Kidney (tissue), 14 donors: Measurements from ENCODE around the gene FCN2. TPM values are rescaled to one million over a fixed set of nuclear protein-coding genes. Genes with fewer than 3 reads are reported as not detected.

Experiments used
- DNase-seq, 5 donors: peaks; one replicate each; pipeline ENCODE4 v3.0.0-alpha.2; 2013 to 2020
- FAIRE-seq: peaks from 2 replicates; lab custom pipeline; 2012; peaks lifted over from hg19 to GRCh38; lab: Jason Lieb, UNC
- H3K27ac ChIP-seq, 2 donors: one replicate each; pipeline ENCODE4 v1.7.0; 2013; ENCODE audit warnings: low read depth in 2 of 2, low read length in 2 of 2, inconsistent platforms in 1 of 2
- H3K27me3 ChIP-seq: one replicate; pipeline ENCODE4 v1.7.1; 2013; ENCODE audit warnings: low read length, inconsistent platforms; ENCODE audit not compliant: control insufficient read depth, insufficient read depth
- H3K36me3 ChIP-seq, 3 donors: one replicate each; pipeline versions ENCODE4 v1.7.0 to v1.7.1; 2013; ENCODE audit warnings: low read length in 3 of 3, control low read depth in 1 of 3, inconsistent platforms in 1 of 3; ENCODE audit not compliant: insufficient read depth in 3 of 3, control insufficient read depth in 2 of 3
- H3K4me1 ChIP-seq, 3 donors: one replicate each; pipeline versions ENCODE4 v1.7.0 to v1.7.1; 2013; ENCODE audit warnings: low read length in 3 of 3, inconsistent platforms in 1 of 3, low read depth in 1 of 3; ENCODE audit not compliant: control insufficient read depth in 2 of 3, insufficient read depth in 2 of 3
- H3K4me3 ChIP-seq, 3 donors: one replicate each; pipeline versions ENCODE4 v1.7.0 to v1.8.1; 2013; ENCODE audit warnings: low read length in 3 of 3, control low read depth in 1 of 3, inconsistent platforms in 1 of 3
- H3K9ac ChIP-seq, 3 donors: one replicate each; pipeline versions ENCODE4 v1.7.0 to v1.7.1; 2013; ENCODE audit warnings: low read length in 3 of 3, control low read depth in 1 of 3, inconsistent platforms in 1 of 3
- H3K9me3 ChIP-seq, 3 donors: one replicate each; pipeline versions ENCODE4 v1.7.0 to v1.7.1; 2013; ENCODE audit warnings: low read length in 3 of 3, control low read depth in 1 of 3, inconsistent platforms in 1 of 3; ENCODE audit not compliant: control insufficient read depth in 2 of 3, insufficient read depth in 1 of 3
- intact Hi-C: fragments of 100-400 bp; cut with DNase I; formaldehyde crosslinking; loops from one replicate; pipeline ENCODE4 v1.11.1; 2022
- microRNA-seq: library from miRNA; unstranded; fragments of <30 nt; microRNA quantifications from one replicate; pipeline ENCODE4 v1.2.0, GENCODE V29; 2020
- polyA plus RNA-seq: library from polyadenylated mRNA; stranded (reverse); fragments of 350-450 nt; fragmentation: Illumina TruSeq; extraction: RNeasy Lipid Tissue Mini Kit (QIAGEN cat#74804); gene quantifications from one replicate; pipeline ENCODE4 v1.2.3, GENCODE V29; 2014; ENCODE audit warnings: low read depth, low replicate concordance; ENCODE audit not compliant: insufficient read depth
- total RNA-seq: library from RNA; stranded (reverse); fragmentation: NEBNext Ultra II Directional; extraction: Animal tissue kit (Norgen Biotek cat#: 25700); gene quantifications from one replicate; pipeline ENCODE4 v1.2.1, GENCODE V29; 2021
- TF ChIP-seq, protein P1 (sequence below): IDR thresholded peaks from 3 replicates; pipeline ENCODE4 v1.5.1; 2012; ENCODE audit warnings: mild to moderate bottlenecking, moderate library complexity, borderline replicate concordance; ENCODE audit not compliant: insufficient read depth; ENCODE audit errors: extremely low read depth
- donor health status: control.
- donor health status: control.
- donor health status: control.
- donor health status: control.
- donor health status: control.
- donor health status: DM: yes; HTN: yes; CAD: no.
- donor health status: Normal renal cell carcinoma (clear cell type).

The FCN2 gene
- total and polyA plus RNA-seq, 2 donors from 2014 or later: 2.8 to 3.6 TPM

DNA sequence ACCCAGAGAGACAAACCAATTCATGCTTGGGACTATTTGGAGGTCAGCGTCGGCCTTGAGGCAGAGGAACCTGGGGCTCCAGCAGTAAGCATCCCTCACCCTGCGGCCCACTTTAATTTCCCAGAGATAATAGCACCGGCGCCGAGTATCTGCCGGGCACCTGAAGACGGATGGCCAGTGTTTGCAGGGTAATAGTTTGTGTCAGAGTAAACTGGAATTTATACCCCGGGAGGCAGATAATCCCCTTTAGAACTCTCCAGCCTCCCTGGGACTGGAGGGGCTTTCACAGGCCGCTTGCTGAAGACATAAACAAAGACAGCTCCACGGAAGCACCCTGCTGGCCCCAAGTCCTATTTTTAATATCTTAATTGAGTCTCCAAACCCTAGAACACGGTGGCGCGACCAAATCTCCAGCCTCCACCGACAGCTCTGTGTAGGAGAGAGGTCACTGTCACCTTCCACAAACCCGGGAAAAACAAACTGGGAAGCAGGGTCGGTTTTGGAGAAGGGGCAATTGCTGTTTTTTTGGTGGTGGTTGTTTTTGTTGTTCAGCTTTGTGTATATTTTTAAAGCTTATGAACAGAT, 54.5 kb downstream of the FCN2 start:
- TF ChIP-seq, protein P1, sequence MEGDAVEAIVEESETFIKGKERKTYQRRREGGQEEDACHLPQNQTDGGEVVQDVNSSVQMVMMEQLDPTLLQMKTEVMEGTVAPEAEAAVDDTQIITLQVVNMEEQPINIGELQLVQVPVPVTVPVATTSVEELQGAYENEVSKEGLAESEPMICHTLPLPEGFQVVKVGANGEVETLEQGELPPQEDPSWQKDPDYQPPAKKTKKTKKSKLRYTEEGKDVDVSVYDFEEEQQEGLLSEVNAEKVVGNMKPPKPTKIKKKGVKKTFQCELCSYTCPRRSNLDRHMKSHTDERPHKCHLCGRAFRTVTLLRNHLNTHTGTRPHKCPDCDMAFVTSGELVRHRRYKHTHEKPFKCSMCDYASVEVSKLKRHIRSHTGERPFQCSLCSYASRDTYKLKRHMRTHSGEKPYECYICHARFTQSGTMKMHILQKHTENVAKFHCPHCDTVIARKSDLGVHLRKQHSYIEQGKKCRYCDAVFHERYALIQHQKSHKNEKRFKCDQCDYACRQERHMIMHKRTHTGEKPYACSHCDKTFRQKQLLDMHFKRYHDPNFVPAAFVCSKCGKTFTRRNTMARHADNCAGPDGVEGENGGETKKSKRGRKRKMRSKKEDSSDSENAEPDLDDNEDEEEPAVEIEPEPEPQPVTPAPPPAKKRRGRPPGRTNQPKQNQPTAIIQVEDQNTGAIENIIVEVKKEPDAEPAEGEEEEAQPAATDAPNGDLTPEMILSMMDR: no peak
- DNase-seq: no peak
- H3K27me3 ChIP-seq: no peaks in the 10 kb centered on the region
- H3K4me1 ChIP-seq: no peaks in the 10 kb centered on the region
- no peaks in the 10 kb centered on the region for H3K36me3 ChIP-seq
- no peak overlapping the region for H3K4me3 ChIP-seq
- H3K9me3 ChIP-seq: no peaks in the 10 kb centered on the region
- no peak overlapping the region for H3K9ac ChIP-seq
- intact Hi-C loops: no loop called here
- no peak for FAIRE-seq
- no peak overlapping the region for H3K27ac ChIP-seq

DNA sequence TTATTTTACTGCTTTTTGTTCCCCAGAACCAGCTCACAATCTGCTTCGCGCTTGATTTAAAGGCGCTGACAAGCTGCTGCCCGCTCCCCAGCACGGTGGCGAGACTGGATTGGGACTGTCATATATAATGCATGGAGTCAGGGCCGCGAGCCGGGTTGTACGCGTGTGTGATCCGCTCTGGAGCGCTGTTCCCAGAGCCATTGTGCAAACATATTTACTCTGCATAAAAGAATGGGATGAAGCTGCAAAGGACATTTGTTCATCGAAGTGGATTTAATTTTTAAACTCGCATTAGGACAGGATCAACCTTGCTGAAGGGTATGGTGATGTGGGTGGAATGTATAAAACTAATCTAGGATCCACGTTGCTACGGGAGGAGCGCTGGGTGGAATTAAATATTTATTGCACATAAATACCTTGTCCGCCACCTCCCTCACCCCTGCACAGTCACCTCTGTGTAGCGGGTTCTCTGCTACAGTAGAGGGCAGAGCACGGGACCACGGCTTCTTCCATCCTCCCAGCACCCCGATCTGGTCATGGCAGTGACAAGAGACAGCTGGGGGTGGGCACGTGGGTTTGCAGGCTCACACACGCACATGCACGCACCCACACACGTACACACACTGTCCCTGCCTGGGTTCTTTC, 55.2 kb downstream of the FCN2 start:
- Histone ChIP-seq H3K36me3 (no peaks in the 10 kb centered on the region), H3K4me3 (no peak overlapping the region), H3K4me1 (no peaks in the 10 kb centered on the region), H3K27ac (no peak overlapping the region), H3K27me3 (no peaks in the 10 kb centered on the region), H3K9ac (no peak overlapping the region), H3K9me3 (no peaks in the 10 kb centered on the region)
- intact Hi-C loops: no loop called here
- no peak for FAIRE-seq
- DNase-seq: peak in 1 of 5 donors; percentile 55
- TF ChIP-seq, protein P1: no peak

DNA sequence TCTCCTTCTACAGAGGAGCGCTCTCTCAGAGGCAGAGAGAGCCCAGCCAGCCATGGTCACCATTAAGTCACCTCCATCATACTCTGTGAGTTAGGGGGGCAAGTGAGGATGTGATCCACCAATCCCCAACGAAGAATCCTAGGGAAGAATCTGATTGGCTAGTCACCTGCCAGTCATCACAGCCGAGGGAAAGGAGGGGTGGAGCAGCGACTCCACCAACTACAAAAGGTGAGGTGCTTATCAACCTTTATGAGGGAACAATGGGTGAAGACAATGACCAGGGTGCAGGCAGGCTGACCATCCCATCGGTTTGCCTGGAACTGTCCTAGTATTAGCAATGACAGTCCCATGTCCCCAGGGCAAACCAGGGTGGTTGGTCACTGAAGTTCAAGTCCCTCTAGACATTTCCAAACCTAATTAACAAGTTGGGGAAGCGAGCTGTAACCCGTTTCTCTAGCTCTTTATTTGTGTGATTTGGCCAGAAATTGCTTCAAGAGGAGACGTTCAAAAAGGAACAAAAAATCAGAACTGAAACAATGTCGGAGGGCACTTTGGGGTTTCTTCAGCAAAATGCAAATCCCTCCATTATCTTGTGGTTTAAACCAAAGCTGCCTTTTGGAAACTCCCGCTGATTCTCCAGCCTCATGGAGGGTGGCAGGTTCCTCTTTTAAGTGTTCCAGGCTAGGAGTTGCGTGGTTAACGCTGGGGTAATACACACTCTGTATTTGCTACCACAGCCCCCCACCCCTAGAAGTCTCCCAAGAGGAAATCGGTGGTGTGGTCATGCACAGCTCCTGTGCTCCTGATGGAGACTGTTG, 55.9 kb downstream of the FCN2 start:
- TF ChIP-seq, protein P1: no peak
- intact Hi-C loops: no loop called here
- H3K9ac ChIP-seq: no peak overlapping the region
- no peaks in the 10 kb centered on the region for H3K36me3 ChIP-seq
- H3K4me3 ChIP-seq: no peak overlapping the region
- no peaks in the 10 kb centered on the region for H3K9me3 ChIP-seq
- FAIRE-seq (no peak), DNase-seq (no peak)
- H3K4me1 ChIP-seq: no peaks in the 10 kb centered on the region
- H3K27me3 ChIP-seq: no peaks in the 10 kb centered on the region
- H3K27ac ChIP-seq: no peak overlapping the region

Small RNA genes within 50 kb of the gene (microRNA-seq; reads per million reads assigned to microRNA genes)
- gene MIR3689A (not detected), gene MIR3689B (not detected), gene MIR3689C (not detected), gene MIR3689D1 (not detected), gene MIR3689D2 (not detected), gene MIR3689E (not detected), gene MIR3689F (not detected)

Other genes with a start within 250 kb of the FCN2 start
- gene COL5A1, start 239.0 kb upstream of the FCN2 start, total RNA-seq: 23.8 TPM
- 2.4 TPM for gene COL5A1, start 239.0 kb upstream of the FCN2 start, polyA plus RNA-seq
- gene FCN1, start 37.1 kb downstream of the FCN2 start, total RNA-seq: 13.0 TPM
- 3.2 TPM for gene FCN1, start 37.1 kb downstream of the FCN2 start, polyA plus RNA-seq
- 33.7 TPM for gene OLFM1, start 206.9 kb downstream of the FCN2 start, total RNA-seq
- 2.9 TPM for gene OLFM1, start 206.9 kb downstream of the FCN2 start, polyA plus RNA-seq